SHP77 (cell line): ENCODE measurements around the gene BAZ1B.
"Not testable (repeated sequence)": the region's sequence is repeated elsewhere in the genome, so short reads cannot be mapped to it uniquely, and the experiment has no call there.

Experiments used
- DNase-seq, 2 experiments: peaks; one replicate each; lab custom pipeline; 2025; lab: John Stamatoyannopoulos, UW

BAZ1B gene

GRCh38 chr7:73503229-73503628, 18.9 kb downstream of the BAZ1B start:
- no peak for DNase-seq

- no peak for DNase-seq
These were observed 25.5 kb downstream of the BAZ1B start for GRCh38 chr7:73496626-73497025.

GRCh38 chr7:73495507-73495906, 26.6 kb downstream of the BAZ1B start:
- not testable (repeated sequence) for DNase-seq

GRCh38 chr7:73489976-73490375, 32.1 kb downstream of the BAZ1B start:
- no peak for DNase-seq

GRCh38 chr7:73487486-73487885, 34.6 kb downstream of the BAZ1B start:
- DNase-seq: no peak

GRCh38 chr7:73483171-73483570, 38.9 kb downstream of the BAZ1B start:
- no peak for DNase-seq

- no peak for DNase-seq
These were observed 39.3 kb downstream of the BAZ1B start for GRCh38 chr7:73482746-73483145.

- not testable (repeated sequence) for DNase-seq
These were observed 40.6 kb downstream of the BAZ1B start for GRCh38 chr7:73481521-73481920.

GRCh38 chr7:73478549-73478948, 43.5 kb downstream of the BAZ1B start:
- no peak for DNase-seq

- DNase-seq: no peak
These were observed 44.7 kb downstream of the BAZ1B start for GRCh38 chr7:73477376-73477775.

- no peak for DNase-seq
These were observed 51.9 kb downstream of the BAZ1B start for GRCh38 chr7:73470208-73470607.

- not testable (repeated sequence) for DNase-seq
These were observed 55.0 kb downstream of the BAZ1B start for GRCh38 chr7:73467046-73467445.

- no peak for DNase-seq
These were observed 56.0 kb downstream of the BAZ1B start for GRCh38 chr7:73466112-73466511.

GRCh38 chr7:73463966-73464365, 58.1 kb downstream of the BAZ1B start:
- no peak for DNase-seq

- no peak for DNase-seq
These were observed 58.8 kb downstream of the BAZ1B start for GRCh38 chr7:73463260-73463659.

- DNase-seq: no peak
These were observed 60.3 kb downstream of the BAZ1B start for GRCh38 chr7:73461782-73462285.

GRCh38 chr7:73454424-73454823, 67.7 kb downstream of the BAZ1B start:
- DNase-seq: no peak

- no peak for DNase-seq
These were observed 69.0 kb downstream of the BAZ1B start for GRCh38 chr7:73452999-73453635.

- no peak for DNase-seq
These were observed 70.2 kb downstream of the BAZ1B start for GRCh38 chr7:73451780-73452398.

GRCh38 chr7:73449422-73449821, 72.7 kb downstream of the BAZ1B start:
- DNase-seq: no peak

- no peak for DNase-seq
These were observed 73.5 kb downstream of the BAZ1B start for GRCh38 chr7:73448609-73449008.

- DNase-seq: no peak
These were observed 74.9 kb downstream of the BAZ1B start for GRCh38 chr7:73447121-73447733.

GRCh38 chr7:73446682-73447081, 75.4 kb downstream of the BAZ1B start:
- no peak for DNase-seq
